ENCODE measurements around the gene CDK14.

Gene CDK14

DNA sequence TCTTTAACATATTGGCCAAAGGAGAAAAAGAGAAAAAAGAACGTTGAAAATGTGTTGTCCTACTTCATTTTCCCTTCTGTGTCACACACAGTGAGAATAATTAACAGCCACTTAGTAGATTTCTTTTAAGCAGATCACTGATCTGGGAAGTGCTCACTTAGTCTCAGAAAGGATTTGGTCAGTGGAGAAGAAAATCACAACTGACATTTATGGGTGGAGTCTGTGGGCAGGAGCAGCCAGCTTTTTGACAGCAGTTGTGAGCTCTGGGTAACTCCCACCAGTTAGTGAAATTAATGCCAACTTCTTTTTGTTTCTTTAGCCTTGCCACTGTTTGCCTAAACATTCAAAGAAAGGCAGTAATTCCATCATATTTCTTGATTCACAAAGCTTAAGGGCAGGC, 49.7 kb downstream of the CDK14 start:
- no peak for DNase-seq

GRCh38 chr7:90648107-90648506, 52.0 kb downstream of the CDK14 start:
- no peak for DNase-seq

- no peak for DNase-seq
Measured at GRCh38 chr7:90648834-90649233, 52.7 kb downstream of the CDK14 start.

GRCh38 chr7:90654718-90655427, 58.8 kb downstream of the CDK14 start:
- DNase-seq = no peak

GRCh38 chr7:90655566-90655965, 59.4 kb downstream of the CDK14 start:
- DNase-seq = no peak

GRCh38 chr7:90657481-90657880, 61.4 kb downstream of the CDK14 start:
- DNase-seq = no peak

DNA sequence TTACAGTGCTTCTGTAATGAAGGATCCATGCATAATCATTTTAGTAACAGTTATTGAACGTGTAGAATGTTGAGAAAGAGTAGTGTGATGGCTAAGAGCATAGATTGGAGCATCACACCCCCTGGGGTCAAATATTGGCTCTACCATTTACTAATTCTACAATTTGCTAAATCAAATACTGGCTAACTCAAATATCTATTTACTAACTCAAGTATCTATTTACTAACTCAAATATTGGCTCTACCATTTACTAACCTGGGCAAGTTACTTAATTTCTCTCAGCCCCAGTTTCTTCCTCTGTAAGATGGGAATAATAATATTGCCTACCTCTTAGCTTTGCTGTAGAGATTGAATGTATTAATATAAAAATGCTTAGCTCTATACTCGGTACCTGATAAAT, 64.0 kb downstream of the CDK14 start:
- no peak for DNase-seq

DNA sequence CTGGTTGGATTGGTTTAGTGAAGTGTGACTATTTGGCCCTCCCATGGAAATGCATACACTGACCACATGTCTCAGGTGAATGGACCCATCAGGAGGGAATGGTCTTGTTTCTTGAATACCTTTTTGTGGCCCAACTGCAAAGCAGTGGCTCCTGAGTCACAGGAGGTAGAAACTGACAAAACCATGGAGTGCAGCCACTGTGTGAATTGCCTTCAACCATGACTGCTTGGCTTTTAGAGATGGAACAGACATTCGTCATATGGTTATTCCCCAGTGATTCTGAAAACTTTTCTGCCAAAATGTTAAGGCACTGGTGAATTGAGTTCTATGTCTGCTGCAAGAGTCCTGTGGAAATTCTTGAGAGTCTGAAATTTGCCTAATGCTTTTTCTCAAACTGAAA, 64.7 kb downstream of the CDK14 start:
- no peak for DNase-seq

DNA sequence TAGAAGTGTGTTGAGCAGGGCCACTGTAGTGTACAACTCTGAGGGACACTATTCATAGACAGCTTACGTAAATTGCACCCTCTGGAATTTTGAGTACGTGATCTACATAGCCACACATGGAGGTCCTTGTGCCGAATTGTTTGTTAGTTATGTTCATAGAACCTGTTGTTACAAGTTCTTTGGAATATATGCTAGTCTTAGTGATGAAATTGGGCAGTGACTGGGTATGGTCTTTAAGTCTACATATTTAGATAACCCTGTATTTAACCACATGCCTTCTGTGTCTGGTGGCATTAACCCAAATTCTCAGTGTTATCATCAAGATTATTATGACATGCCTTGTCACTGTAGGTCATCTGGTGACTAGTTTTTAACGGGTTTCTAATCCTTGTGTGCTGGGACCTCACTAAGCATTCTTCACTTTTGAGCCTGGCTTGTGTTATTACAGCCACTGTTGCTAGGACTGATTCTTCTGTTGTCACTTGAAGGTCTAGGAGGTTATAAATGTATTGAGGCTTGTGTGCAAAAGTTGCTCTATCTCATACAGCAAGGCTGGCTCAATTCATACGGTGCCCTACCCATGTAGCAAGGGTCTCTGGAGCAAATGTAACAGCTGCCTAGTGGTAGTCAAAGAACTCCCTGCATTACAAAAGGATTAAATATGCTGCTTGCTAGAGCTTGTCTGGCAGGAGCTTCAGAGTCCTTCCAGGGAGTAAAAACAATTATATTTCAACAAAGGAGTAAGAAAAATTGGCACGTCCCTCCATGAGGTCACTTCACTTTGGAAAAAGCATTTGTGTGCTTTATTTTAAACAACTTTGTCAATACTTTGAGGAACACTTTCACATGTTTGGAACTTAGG, 65.4 kb downstream of the CDK14 start:
- DNase-seq = no peak

DNA sequence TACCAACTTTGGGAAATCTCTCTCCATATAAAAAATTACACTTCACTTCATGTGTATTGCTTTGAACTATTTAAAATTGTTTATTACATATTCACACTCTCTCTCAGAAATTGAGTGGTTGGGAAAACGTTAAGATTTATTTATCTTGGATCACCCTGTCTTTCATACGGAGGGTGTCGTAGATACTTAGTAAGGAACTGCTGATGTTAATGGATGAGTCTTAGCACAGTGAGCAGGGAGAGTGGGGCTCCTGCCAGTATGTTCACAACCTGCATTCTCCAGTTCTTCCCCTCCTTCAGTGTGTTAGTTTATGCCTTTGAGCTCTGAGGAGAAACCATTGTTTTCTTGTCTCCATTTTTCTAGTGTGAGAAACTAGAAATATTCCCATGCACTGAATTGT, 67.1 kb downstream of the CDK14 start:
- DNase-seq = no peak

DNA sequence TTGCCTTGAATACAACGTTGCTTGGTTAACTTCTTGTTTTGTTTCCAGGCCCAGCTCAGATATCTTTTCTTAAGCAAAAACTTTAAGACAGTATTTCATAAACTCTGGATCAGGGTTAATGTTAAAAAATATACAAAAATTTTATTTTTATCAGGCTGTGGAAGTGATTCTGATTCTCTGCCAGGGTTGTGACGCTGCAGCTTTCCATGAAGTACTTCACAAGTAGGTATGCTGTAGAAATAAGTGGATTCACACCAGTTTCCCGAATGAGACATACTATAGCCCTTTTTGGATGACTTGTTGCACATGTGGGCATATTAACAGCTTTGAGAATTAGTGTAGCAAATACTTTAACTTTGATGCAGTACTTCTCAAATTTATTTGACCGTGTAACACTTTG, 70.1 kb downstream of the CDK14 start:
- no peak for DNase-seq

DNA sequence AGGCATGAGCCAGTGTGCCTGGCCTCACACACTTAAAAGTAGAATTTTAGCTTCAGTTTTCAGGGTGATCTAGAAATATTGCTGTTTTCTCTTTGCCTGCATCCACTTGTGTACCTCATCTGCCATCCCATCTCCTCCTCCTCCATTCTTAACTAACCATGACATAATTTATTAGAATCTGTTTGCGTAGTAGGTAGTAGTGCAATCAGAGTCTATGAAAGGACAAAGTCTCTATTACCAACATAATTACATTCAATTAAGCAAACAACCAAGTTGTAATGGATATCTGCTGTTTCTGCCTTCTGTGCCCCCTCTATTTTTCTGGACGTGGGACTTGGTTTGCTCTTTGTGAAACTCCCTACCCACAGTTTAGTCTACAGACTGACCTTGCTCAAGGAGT, 72.9 kb downstream of the CDK14 start:
- DNase-seq = no peak

GRCh38 chr7:90669492-90669891, 73.4 kb downstream of the CDK14 start:
- no peak for DNase-seq

- DNase-seq = no peak
Measured at GRCh38 chr7:90671571-90671970, 75.5 kb downstream of the CDK14 start.

DNA sequence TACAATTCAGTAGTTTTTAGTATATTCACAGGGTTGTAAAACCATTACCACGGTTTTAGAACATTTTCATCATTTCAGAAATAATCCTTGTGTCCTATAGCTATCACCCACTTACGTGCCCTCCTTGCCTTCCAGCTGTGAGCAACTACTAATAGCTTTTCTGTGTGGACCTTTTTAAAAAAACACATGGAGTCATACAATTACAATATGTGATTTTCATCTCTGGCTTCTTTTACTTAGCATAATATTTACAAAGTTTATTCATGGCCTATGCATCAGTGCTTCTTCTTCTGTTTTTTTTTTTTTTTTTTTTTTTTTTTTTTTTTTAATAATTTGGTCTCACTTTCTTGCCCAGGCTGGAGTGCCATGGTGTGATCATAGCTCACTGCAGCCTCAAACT, 76.1 kb downstream of the CDK14 start:
- no peak for DNase-seq

DNA sequence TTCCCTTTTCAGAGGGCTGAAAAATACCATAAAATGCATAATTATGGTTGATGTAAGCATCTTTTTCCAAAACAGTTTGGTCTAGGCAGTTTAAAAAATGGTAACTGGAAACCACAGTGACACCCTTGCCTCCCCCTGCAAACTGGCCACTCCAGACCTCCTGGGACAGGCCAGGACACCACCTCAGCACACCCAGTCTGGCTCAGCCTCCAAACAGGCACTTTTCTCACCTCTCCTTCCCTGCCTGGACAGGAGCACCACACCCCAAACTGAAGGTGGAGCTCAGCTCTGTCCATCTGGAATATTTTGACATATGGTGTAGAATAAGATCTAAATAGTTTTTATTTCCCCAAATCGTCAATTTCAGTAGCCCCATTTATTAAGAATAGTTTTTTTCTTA, 78.5 kb downstream of the CDK14 start:
- no peak for DNase-seq

DNA sequence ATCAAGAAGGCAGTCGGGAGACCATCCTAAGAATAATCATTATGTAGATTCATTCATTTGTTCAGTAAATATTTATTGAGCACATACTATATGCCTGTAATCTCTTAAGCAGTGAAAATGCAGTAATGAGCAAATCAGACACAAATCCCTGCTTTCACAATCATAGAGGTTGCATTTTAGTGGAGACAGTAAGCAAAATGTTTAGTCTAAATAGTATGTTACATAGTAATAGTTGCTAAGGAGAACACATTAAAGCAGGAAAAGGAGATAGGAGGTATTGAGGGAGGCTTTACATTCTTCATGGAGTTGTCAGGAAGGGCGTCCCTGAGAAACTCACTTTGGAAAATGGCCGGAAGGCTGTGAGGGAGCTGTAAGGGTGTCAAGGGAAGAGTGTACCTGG, 79.9 kb downstream of the CDK14 start:
- no peak for DNase-seq

DNA sequence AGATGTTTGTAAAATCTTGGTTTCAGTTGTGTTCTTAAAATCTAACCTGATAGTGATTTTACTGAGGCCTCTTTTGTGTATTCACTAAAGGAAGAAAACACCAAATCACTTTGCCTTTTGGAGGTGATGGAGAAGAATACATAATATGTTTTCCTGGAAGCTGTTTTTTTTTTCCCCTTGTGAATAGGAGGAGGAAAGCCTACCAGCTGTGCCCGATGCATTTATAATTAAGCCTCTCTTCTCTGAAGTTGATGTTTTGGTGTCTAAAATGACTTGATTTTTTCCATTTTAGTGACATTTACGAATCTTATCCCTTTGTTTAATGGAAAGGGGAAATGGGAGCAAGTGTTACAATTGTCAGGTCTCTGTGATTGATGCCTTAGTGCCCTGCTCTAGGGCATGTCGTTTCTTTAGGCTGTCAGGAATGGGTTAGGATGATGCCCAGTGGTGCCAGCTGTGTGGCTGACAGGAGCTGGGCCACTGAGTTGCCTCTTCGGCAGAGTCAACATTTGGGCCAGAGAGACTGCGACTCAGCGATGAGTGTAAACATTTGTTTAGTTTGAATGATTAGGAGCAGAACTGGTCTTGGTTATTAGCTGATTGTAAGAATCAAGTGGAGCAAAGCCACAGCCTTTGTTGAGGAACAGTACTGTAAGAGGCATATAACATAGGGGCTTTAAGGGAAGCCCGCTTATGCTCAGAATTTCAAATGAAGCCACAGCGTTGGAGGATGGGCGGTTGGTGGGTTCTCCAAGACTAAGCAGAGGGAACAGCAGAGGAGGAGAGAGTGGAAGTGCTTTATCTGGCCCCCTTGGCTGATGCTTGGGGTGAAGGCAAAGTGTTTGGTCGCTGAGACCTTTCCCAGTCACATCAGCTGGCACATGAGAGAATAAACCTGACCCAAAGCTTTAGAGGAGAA, 81.6 kb downstream of the CDK14 start:
- no peak for DNase-seq

- DNase-seq = no peak
Measured at GRCh38 chr7:90678986-90679385, 82.9 kb downstream of the CDK14 start.

DNA sequence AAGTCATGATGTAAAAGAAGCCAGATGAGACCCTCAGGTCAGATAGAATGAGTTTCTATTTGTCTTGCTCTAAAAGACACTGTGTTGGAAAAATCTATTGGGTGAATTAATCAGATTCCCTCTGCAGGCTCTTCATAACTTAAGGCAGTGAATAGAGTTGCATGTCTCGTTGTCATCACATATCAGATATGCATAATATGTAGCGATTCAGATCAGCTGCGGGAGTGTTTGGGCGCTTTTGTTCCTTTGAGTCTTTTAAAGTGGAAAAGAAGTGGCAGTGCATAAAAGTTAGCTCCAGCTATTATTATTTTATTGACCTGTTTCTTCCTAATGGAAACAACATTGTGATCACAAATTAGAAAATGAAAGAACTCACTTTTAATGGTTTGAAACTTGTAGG, 84.4 kb downstream of the CDK14 start:
- DNase-seq = no peak

DNA sequence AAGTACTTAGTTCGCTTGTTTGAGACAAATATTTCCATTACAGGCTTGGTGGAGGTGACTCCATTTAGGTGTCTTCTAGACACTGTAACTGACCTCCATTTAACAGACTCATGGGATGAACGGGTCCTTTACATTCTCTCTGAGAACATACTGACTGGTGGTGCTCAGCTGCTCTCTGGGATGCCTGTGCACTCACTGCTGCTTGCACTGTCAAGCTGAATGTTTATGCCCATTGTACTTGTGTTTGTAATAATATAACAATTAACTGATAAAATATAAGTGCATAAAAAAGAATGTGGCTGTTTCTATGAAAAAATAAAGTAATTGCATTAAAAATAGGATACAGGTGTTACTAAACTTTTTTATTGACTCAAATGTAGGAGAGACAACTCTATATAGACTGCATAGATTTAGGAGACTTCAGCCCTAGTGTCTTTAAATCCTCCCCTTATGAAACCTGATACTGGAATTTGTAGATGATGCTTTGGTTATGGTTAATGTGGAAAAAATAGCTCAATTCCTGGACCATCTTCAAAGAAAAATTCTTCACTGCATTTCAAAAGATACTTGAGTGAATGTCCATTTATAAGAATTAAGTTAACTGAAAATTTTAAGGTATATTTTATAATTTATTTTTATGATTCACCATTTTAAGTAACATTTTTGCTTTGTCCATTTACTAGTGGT, 85.4 kb downstream of the CDK14 start:
- no peak for DNase-seq

GRCh38 chr7:90686146-90686545, 90.0 kb downstream of the CDK14 start:
- DNase-seq = no peak

- no peak for DNase-seq
Measured at GRCh38 chr7:90688810-90689209, 92.7 kb downstream of the CDK14 start.

Measured in activated CD4-positive, alpha-beta T cell treated with anti-CD3 and anti-CD28 coated beads, Interleukin-2, amount 50 U/mL, for 16 hours (primary cell).